GM19397 (cell line): ENCODE results near the gene SND1.

Source experiments
- ATAC-seq: cut with Tn5 transposase; IDR thresholded peaks from one replicate; pipeline ENCODE4 v1.9.1; 2021; ENCODE audit warnings: mild to moderate bottlenecking, moderate library complexity; ENCODE audit not compliant: unreplicated experiment

Gene SND1

GRCh38 chr7:128057909-128058308, 405.9 kb downstream of the SND1 start:
- ATAC-seq, result no peak

- no peak for ATAC-seq
Observed at GRCh38 chr7:128059143-128059988, 407.4 kb downstream of the SND1 start.

- no peak for ATAC-seq
Observed at GRCh38 chr7:128060018-128060417, 408.0 kb downstream of the SND1 start.

- no peak for ATAC-seq
Observed at GRCh38 chr7:128063088-128063487, 411.1 kb downstream of the SND1 start.

GRCh38 chr7:128065872-128066271, 413.9 kb downstream of the SND1 start:
- no peak for ATAC-seq

GRCh38 chr7:128066395-128066794, 414.4 kb downstream of the SND1 start:
- no peak for ATAC-seq

GRCh38 chr7:128066858-128067257, 414.9 kb downstream of the SND1 start:
- no peak for ATAC-seq

GRCh38 chr7:128067983-128068382, 416.0 kb downstream of the SND1 start:
- no peak for ATAC-seq

GRCh38 chr7:128068785-128069184, 416.8 kb downstream of the SND1 start:
- no peak for ATAC-seq

- ATAC-seq, result no peak
Observed at GRCh38 chr7:128069373-128070364, 417.7 kb downstream of the SND1 start.

GRCh38 chr7:128071376-128071775, 419.4 kb downstream of the SND1 start:
- no peak for ATAC-seq

GRCh38 chr7:128071801-128072200, 419.8 kb downstream of the SND1 start:
- no peak for ATAC-seq

GRCh38 chr7:128073671-128074310, 421.8 kb downstream of the SND1 start:
- ATAC-seq, result no peak

GRCh38 chr7:128074336-128074735, 422.3 kb downstream of the SND1 start:
- no peak for ATAC-seq

- ATAC-seq, result no peak
Observed at GRCh38 chr7:128074736-128075135, 422.7 kb downstream of the SND1 start.

GRCh38 chr7:128075242-128076095, 423.5 kb downstream of the SND1 start:
- ATAC-seq, result no peak

GRCh38 chr7:128076196-128076795, 424.3 kb downstream of the SND1 start:
- no peak for ATAC-seq

GRCh38 chr7:128076796-128077271, 424.8 kb downstream of the SND1 start:
- ATAC-seq, result no peak

- no peak for ATAC-seq
Observed at GRCh38 chr7:128078309-128078708, 426.3 kb downstream of the SND1 start.

GRCh38 chr7:128080169-128080568, 428.2 kb downstream of the SND1 start:
- no peak for ATAC-seq
